GM10266 (cell line): ENCODE measurements around the gene ATP6V1B1.
A peak's percentile ranks its signal among the peaks of the same experiment; 100 is the strongest.
"Not testable (repeated sequence)": the region's sequence is repeated elsewhere in the genome, so short reads cannot be mapped to it uniquely, and the experiment has no call there.

Experiments
- DNase-seq: peaks from one replicate; pipeline ENCODE4 v3.0.0; 2012; ENCODE audit errors: extremely low spot score
- CTCF ChIP-seq: IDR thresholded peaks from 2 replicates; pipeline ENCODE4 v1.5.1; 2012; ENCODE audit warnings: mild to moderate bottlenecking, low read depth; ENCODE audit not compliant: control insufficient read depth, insufficient read depth; ENCODE audit errors: missing control alignments

ATP6V1B1 gene

GRCh38 chr2:70994699-70995425 is 59.2 kb downstream of the ATP6V1B1 start, which contains the start of gene TEX261:
Gene TEX261 (minus strand): TSS chr2:70994873. CDS start chr2:70994757, 116 bp downstream.
- peak; percentile 97 for TF ChIP-seq CTCF
- DNase-seq, result peak; percentile 94

DNA sequence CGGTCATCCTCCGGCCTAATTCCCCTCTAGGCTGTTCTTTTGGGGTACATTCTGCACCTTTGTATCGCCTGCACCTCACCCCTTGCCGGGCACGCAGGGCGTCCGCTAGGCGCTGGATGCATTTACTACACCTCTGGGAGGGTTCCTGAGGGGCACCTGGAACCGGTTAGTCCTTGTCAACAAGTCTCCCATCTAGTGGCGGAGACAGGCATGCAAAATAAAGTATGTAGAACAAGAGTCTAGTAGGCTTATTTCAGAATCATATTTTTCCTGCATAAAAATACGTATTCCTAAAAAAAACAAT is 59.7 kb downstream of the ATP6V1B1 start:
- DNase-seq, result peak; percentile 70
- peak; percentile 38 for TF ChIP-seq CTCF

DNA sequence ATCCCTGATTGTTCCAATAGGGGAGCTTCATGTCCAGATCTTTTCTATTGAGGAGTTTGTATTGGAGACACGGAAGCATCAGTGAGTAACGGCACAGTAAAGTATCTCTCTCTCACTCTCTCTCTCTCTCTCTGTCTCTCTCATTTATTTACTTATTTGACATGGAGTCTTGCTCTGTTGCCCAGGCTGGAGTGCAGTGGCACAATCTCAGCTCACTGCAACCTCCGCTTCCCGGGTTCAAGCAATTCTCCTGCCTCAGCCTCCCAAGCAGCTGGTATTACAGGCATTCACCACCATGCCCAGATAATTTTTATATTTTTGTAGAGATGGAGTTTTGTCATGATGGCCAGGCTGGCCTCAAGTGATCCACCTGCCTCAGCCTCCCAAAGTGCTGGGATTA is 63.2 kb downstream of the ATP6V1B1 start:
- not testable (repeated sequence) for DNase-seq

DNA sequence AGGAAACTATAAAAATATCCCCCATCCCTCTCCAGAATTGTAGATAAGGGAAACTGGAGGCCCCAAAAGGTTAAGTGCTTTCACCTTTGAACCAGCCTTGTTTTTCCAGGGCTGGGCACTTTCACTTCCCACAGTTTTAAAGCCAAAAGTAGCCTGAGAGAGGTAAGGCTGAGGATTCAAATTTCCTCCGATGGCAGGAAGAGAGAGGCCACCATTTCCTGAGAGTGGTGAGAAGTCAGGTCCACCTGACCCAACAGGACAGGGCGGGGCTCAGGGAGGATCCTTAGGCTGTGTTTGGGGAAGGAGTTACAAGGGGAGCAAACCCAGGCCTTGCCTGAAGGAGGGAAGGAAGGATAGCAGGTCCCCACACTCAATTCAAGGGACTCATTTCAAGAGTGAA is 63.7 kb downstream of the ATP6V1B1 start:
- TF ChIP-seq CTCF, result no peak
- no peak for DNase-seq

- DNase-seq, result not testable (repeated sequence)
Observed at GRCh38 chr2:70999931-71000330, 64.2 kb downstream of the ATP6V1B1 start.

DNA sequence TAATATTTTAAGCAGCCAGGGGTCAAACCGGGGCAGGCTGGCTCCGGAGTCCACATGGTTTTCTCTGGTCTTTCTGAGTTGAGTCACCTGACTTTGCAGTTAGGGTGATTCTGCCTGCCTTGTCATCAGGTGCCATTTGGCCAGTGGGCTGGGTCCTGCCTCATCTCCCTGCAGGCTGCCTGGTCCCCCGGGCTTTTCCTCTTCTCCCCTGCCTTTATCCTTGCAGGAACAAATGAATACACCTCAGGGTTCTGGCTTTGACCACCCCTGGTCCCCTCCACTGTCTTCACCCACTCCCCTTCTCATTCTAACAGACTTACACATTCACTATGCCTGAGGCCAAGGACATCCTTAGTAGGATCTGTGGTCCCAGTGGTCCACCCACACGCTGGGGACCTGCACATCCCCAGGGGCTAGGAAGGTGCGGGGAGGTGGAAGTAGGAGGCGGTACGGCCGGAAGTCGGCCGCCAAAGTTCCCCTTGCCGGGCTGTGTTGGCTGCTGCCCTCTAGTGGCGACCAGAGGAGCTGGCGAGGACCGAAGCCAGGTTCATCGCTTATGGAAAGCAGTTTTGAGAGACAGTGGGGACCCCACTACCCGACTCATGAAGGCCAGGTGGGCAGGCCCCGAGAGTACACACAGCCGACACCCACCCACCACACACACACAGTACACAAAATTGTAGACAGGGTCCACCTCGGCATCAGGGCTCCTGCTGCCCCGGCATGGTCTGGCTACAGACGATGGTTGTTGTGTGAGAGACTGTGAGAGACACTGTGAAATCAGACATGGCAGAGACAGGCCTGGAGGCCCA is 65.3 kb downstream of the ATP6V1B1 start:
- TF ChIP-seq CTCF, result peak; percentile 94
- peak; percentile 80 for DNase-seq

DNA sequence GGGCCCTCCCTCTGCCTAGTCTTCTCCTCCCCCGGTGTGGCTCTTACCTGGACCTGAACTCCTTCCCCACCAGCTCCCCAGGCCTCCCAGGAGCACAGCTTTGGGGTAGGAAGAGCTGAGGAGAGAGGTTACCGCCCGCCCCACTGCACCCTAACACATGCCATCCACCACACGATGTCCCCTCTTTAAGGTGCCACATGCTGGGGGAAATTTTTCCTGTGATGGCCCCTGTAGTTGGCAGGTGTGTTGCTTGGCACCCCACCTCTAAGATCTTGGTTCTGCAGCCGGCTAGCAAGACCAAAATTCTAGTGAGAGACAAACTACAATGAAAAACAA is 65.9 kb downstream of the ATP6V1B1 start:
- peak; percentile 1 for DNase-seq
- TF ChIP-seq CTCF, result no peak

GRCh38 chr2:71001981-71002570 is 66.4 kb downstream of the ATP6V1B1 start:
- no peak for DNase-seq
- TF ChIP-seq CTCF, result no peak
